SJSA1 (cell line): ENCODE results near the gene JAKMIP1. TPM values are rescaled to one million over a fixed set of nuclear protein-coding genes. Genes with fewer than 3 reads are reported as not detected.
"Not testable (repeated sequence)": the region's sequence is repeated elsewhere in the genome, so short reads cannot be mapped to it uniquely, and the experiment has no call there.

Experiments used
- DNase-seq, 2 experiments: peaks; one replicate each; pipeline ENCODE4 v3.0.0-alpha.2; 2015 to 2020; ENCODE audit warnings: low spot score in 2 of 2, low read depth in 1 of 2
- H3K27ac ChIP-seq: fragments of 250-450 bp; sonication (Bioruptor Pico); 2 replicates; pipeline ENCODE4 v1.5.1; 2020; ENCODE audit warnings: mild to moderate bottlenecking, moderate library complexity
- H3K27me3 ChIP-seq: fragments of 250-450 bp; sonication (Bioruptor Pico); replicated peaks from 2 replicates; pipeline ENCODE4 v1.5.1; 2020; ENCODE audit warnings: mild to moderate bottlenecking, moderate library complexity
- H3K36me3 ChIP-seq: fragments of 250-450 bp; sonication (Bioruptor Pico); 2 replicates; pipeline ENCODE4 v1.5.1; 2020; ENCODE audit warnings: mild to moderate bottlenecking
- H3K4me1 ChIP-seq: fragments of 250-450 bp; sonication (Bioruptor Pico); replicated peaks from 2 replicates; pipeline ENCODE4 v1.6.1; 2021; ENCODE audit warnings: mild to moderate bottlenecking
- H3K4me3 ChIP-seq: fragments of 250-450 bp; sonication (Bioruptor Pico); 2 replicates; pipeline ENCODE4 v1.5.1; 2020; ENCODE audit warnings: mild to moderate bottlenecking
- H3K9me3 ChIP-seq: fragments of 250-450 bp; sonication (Bioruptor Pico); replicated peaks from 2 replicates; pipeline ENCODE4 v1.5.1; 2020; ENCODE audit warnings: mild to moderate bottlenecking
- total RNA-seq: library from RNA; depleted of rRNA; stranded (reverse); fragments of >200 nt; shearing (Covaris generic); gene quantifications from 2 replicates; pipeline ENCODE4 v1.2.3, GENCODE V29; 2014

Gene JAKMIP1
- total RNA-seq, 1 experiment from 2014 or later = not detected

GRCh38 chr4:5993876-5994811 lies 206.2 kb downstream of the JAKMIP1 start:
- Histone ChIP-seq H3K27me3 (no peaks in the 10 kb centered on the region), H3K4me3 (no peak overlapping the region), H3K36me3 (no peaks in the 10 kb centered on the region), H3K4me1 (no peaks in the 10 kb centered on the region), H3K27ac (no peak overlapping the region), H3K9me3 (no peaks in the 10 kb centered on the region)
- DNase-seq = no peak

GRCh38 chr4:5993346-5993745 lies 207.0 kb downstream of the JAKMIP1 start:
- not testable (repeated sequence) for H3K27me3 ChIP-seq, DNase-seq, H3K27ac ChIP-seq, H3K36me3 ChIP-seq, H3K9me3 ChIP-seq, H3K4me3 ChIP-seq, H3K4me1 ChIP-seq

- H3K36me3 ChIP-seq = no peaks in the 10 kb centered on the region
- H3K27me3 ChIP-seq = no peaks in the 10 kb centered on the region
- no peak overlapping the region for H3K27ac ChIP-seq
- H3K4me3 ChIP-seq = no peak overlapping the region
- H3K4me1 ChIP-seq = no peaks in the 10 kb centered on the region
- H3K9me3 ChIP-seq = no peaks in the 10 kb centered on the region
- DNase-seq = no peak
Measured at GRCh38 chr4:5992828-5993321, 207.5 kb downstream of the JAKMIP1 start.

- Histone ChIP-seq H3K4me1 (no peaks in the 10 kb centered on the region), H3K4me3 (no peak overlapping the region), H3K27me3 (no peaks in the 10 kb centered on the region), H3K9me3 (no peaks in the 10 kb centered on the region), H3K36me3 (no peaks in the 10 kb centered on the region), H3K27ac (no peak overlapping the region)
- DNase-seq = no peak
Measured at GRCh38 chr4:5992171-5992827, 208.1 kb downstream of the JAKMIP1 start.

- no peaks in the 10 kb centered on the region for H3K4me1 ChIP-seq
- no peaks in the 10 kb centered on the region for H3K9me3 ChIP-seq
- no peak for DNase-seq
- H3K36me3 ChIP-seq = no peaks in the 10 kb centered on the region
- H3K27ac ChIP-seq = no peak overlapping the region
- no peaks in the 10 kb centered on the region for H3K27me3 ChIP-seq
- no peak overlapping the region for H3K4me3 ChIP-seq
Measured at GRCh38 chr4:5991405-5991804, 208.9 kb downstream of the JAKMIP1 start.

- no peak overlapping the region for H3K4me3 ChIP-seq
- no peak overlapping the region for H3K27ac ChIP-seq
- H3K9me3 ChIP-seq = no peaks in the 10 kb centered on the region
- no peaks in the 10 kb centered on the region for H3K36me3 ChIP-seq
- H3K4me1 ChIP-seq = no peaks in the 10 kb centered on the region
- no peak for DNase-seq
- no peaks in the 10 kb centered on the region for H3K27me3 ChIP-seq
Measured at GRCh38 chr4:5990446-5991160, 209.7 kb downstream of the JAKMIP1 start.

GRCh38 chr4:5989236-5990225 lies 210.8 kb downstream of the JAKMIP1 start:
- Histone ChIP-seq H3K27me3 (no peaks in the 10 kb centered on the region), H3K36me3 (no peaks in the 10 kb centered on the region), H3K9me3 (no peaks in the 10 kb centered on the region), H3K4me1 (no peaks in the 10 kb centered on the region), H3K4me3 (no peak overlapping the region), H3K27ac (no peak overlapping the region)
- no peak for DNase-seq

GRCh38 chr4:5988086-5988845 lies 212.1 kb downstream of the JAKMIP1 start:
- H3K4me1 ChIP-seq = no peaks in the 10 kb centered on the region
- H3K4me3 ChIP-seq = no peak overlapping the region
- DNase-seq = no peak
- H3K36me3 ChIP-seq = no peaks in the 10 kb centered on the region
- no peaks in the 10 kb centered on the region for H3K9me3 ChIP-seq
- H3K27ac ChIP-seq = no peak overlapping the region
- no peaks in the 10 kb centered on the region for H3K27me3 ChIP-seq

GRCh38 chr4:5984843-5985242 lies 215.5 kb downstream of the JAKMIP1 start:
- DNase-seq = no peak
- Histone ChIP-seq H3K4me1 (no peaks in the 10 kb centered on the region), H3K27ac (no peak overlapping the region), H3K9me3 (no peaks in the 10 kb centered on the region), H3K4me3 (no peak overlapping the region), H3K27me3 (no peaks in the 10 kb centered on the region), H3K36me3 (no peaks in the 10 kb centered on the region)

- Histone ChIP-seq H3K27ac (no peak overlapping the region), H3K27me3 (no peaks in the 10 kb centered on the region), H3K4me3 (no peak overlapping the region), H3K4me1 (no peaks in the 10 kb centered on the region), H3K36me3 (no peaks in the 10 kb centered on the region), H3K9me3 (no peaks in the 10 kb centered on the region)
- DNase-seq = no peak
Measured at GRCh38 chr4:5982156-5982973, 218.0 kb downstream of the JAKMIP1 start.

- DNase-seq = no peak
- no peaks in the 10 kb centered on the region for H3K27me3 ChIP-seq
- no peaks in the 10 kb centered on the region for H3K9me3 ChIP-seq
- H3K36me3 ChIP-seq = no peaks in the 10 kb centered on the region
- H3K4me1 ChIP-seq = no peaks in the 10 kb centered on the region
- H3K27ac ChIP-seq = no peak overlapping the region
- H3K4me3 ChIP-seq = no peak overlapping the region
Measured at GRCh38 chr4:5980436-5981155, 219.8 kb downstream of the JAKMIP1 start.
